Measurements from ENCODE around the gene DLG2.

DNA sequence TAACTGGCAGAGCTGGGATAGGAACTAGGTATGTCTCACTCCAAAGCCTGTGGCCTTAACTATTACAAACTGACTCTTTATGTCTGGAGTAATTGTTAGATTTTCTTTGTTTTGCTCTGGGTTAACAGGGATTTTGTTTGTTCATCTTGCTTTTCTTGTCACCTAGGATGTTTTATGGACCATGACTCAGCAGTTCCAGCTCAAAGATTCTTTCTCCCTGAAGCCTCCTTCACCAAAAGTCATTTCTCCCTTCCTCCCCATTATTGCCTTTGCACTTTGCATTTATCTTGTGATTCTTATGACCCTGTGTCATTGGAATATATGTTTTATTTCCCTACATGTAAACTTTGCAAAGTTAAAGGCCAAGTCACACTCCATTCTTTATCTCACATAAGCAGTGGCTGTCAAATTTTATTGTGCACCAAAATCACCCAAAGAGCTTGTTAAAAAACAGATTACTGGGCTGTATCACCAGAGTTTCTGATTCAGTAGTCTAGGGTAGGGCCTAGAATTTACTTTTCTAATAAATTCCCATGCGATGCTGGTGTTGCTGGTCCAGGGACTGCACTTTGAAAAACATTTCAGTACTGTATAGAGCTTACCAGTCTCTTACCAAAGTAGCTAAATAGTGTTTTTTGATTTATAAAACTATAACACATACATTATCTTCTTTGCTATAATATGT is 327.7 kb downstream of the DLG2 start:
- TF ChIP-seq, protein P1, sequence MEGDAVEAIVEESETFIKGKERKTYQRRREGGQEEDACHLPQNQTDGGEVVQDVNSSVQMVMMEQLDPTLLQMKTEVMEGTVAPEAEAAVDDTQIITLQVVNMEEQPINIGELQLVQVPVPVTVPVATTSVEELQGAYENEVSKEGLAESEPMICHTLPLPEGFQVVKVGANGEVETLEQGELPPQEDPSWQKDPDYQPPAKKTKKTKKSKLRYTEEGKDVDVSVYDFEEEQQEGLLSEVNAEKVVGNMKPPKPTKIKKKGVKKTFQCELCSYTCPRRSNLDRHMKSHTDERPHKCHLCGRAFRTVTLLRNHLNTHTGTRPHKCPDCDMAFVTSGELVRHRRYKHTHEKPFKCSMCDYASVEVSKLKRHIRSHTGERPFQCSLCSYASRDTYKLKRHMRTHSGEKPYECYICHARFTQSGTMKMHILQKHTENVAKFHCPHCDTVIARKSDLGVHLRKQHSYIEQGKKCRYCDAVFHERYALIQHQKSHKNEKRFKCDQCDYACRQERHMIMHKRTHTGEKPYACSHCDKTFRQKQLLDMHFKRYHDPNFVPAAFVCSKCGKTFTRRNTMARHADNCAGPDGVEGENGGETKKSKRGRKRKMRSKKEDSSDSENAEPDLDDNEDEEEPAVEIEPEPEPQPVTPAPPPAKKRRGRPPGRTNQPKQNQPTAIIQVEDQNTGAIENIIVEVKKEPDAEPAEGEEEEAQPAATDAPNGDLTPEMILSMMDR (IDR thresholded peaks at IDR 0.05; ENCODE audit: insufficient read depth, low read depth, low read length), result no peak
- TF ChIP-seq EZH2 (IDR thresholded peaks at IDR 0.05; ENCODE audit: insufficient read depth, low read length), result no peak
